ENCODE data around the gene RPS14. TPM values are rescaled to one million over a fixed set of nuclear protein-coding genes. Genes with fewer than 3 reads are reported as not detected.

Gene RPS14
- total and polyA plus RNA-seq, 7 donors: 977 to 3,049 (median 1,443) TPM

DNA sequence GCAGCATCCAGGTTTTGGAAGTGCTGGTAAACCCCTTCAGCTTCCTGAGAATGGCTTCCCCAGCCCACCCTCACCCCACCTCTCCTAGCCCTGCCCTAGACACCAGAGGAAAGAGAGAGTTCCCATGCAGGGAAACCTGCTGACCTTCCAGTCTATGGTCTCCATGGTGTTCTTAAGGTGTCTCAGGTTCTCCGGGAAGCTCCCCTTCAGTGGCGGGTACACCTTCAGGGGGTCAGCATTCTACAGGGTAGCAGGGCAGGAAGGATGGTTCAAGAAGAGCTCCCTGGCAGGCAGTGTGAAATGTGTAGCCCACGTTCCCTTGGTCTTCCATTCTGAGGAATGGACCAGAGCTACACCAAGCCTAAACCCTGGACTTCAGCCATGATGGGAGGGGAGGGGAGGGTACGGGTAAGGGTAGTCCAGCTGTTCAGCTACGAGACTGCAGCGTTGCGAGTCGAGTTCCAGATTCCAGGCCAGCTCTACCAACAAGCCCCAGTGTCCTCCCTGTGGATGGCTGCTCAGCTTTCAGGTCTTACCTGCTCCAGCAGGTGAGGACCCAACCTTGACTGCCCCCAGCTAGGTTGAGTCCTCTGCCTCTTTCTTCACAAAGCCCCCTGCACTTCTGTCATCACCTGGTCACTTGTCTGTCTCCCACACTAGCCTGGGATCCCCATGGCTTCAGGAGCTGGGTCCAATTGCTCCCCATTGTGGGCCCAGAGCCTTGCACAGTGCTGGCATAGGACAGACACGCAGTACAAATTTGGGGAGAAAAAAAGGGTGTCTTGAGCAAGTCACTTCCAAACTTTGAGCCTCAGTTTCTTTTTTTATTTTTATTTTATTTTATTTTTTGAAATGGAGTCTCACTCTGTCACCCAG is 44.4 kb downstream of the RPS14 start:
- H3K36me3 ChIP-seq (ENCODE audit: insufficient read depth in 1 of 2, low read depth in 1 of 2): peaks cover 0 to 40% of the 10 kb centered on the region in 2 donors
- H3K27me3 ChIP-seq (ENCODE audit: insufficient read depth in 3 of 3, low read length in 2 of 3): no peaks in the 10 kb centered on the region
- no peak overlapping the region for H3K27ac ChIP-seq
- WGBS, 3 donors: 58 to 65% (median 60%) methylated on average over 9 of the region's 9 CpGs
- ATAC-seq (no peak), DNase-seq (no peak)
- no peaks in the 10 kb centered on the region for H3K9me3 ChIP-seq
- intact Hi-C loops (cut with DNase I): no loop called here
- TF ChIP-seq, protein P1, sequence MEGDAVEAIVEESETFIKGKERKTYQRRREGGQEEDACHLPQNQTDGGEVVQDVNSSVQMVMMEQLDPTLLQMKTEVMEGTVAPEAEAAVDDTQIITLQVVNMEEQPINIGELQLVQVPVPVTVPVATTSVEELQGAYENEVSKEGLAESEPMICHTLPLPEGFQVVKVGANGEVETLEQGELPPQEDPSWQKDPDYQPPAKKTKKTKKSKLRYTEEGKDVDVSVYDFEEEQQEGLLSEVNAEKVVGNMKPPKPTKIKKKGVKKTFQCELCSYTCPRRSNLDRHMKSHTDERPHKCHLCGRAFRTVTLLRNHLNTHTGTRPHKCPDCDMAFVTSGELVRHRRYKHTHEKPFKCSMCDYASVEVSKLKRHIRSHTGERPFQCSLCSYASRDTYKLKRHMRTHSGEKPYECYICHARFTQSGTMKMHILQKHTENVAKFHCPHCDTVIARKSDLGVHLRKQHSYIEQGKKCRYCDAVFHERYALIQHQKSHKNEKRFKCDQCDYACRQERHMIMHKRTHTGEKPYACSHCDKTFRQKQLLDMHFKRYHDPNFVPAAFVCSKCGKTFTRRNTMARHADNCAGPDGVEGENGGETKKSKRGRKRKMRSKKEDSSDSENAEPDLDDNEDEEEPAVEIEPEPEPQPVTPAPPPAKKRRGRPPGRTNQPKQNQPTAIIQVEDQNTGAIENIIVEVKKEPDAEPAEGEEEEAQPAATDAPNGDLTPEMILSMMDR (IDR thresholded peaks at IDR 0.05): no peak
- no peak overlapping the region for H3K4me3 ChIP-seq
- H3K4me1 ChIP-seq: peaks cover 3% of the 10 kb centered on the region

DNA sequence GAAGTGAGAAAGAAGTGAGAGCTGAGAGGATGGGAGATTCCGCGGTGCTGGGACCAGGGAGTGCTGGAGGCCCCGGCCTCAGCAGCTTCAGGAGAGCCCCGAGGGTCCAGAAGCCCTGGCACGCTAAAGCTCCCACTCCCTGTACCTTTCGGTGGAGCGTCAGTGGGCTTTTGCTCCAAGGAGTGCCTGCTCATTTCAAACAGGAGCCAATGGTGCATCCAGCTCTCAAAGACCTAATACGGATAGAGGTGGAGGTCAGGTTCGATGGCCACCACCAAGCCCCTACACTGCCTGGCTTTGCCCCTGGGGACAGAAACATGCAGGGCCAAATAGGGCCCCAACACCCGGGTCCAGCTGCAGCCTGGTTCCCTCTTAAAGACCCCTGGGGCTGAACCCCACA is 45.0 kb downstream of the RPS14 start:
- no peaks in the 10 kb centered on the region for H3K4me1 ChIP-seq
- no peaks in the 10 kb centered on the region for H3K27me3 ChIP-seq (ENCODE audit: insufficient read depth in 3 of 3, low read length in 2 of 3)
- TF ChIP-seq, protein P1 (IDR thresholded peaks at IDR 0.05): no peak
- WGBS, 3 donors: 87 to 94% (median 87%) methylated on average over 10 of the region's 10 CpGs
- ATAC-seq (no peak), DNase-seq (no peak)
- H3K4me3 ChIP-seq: no peak overlapping the region
- no peaks in the 10 kb centered on the region for H3K9me3 ChIP-seq
- no peak overlapping the region for H3K27ac ChIP-seq
- H3K36me3 ChIP-seq (ENCODE audit: insufficient read depth in 1 of 2, low read depth in 1 of 2): peaks cover 0 to 47% of the 10 kb centered on the region in 2 donors
- intact Hi-C loops (cut with DNase I): no loop called here

DNA sequence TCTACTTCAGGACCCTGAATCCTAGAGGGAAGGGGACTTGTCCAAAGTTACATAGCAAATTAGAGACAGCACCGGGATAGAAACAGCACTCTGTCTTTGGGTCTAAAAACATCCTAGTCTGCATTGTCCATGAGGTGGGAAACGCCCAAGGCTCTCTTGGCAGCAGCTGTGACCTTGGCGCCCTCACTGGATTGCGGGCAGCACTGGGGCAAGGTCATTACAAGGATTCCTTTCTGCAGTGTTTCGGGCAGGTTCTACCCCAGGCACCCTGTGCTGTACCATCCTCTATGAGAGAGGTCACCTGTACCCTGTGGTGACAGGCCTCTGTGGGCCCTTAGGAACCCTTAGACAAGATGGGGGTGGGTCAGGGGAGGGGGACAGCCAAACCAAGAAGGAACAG is 45.4 kb downstream of the RPS14 start:
- Histone ChIP-seq H3K4me1 (no peaks in the 10 kb centered on the region), H3K27ac (no peak overlapping the region), H3K27me3 (ENCODE audit: insufficient read depth in 3 of 3, low read length in 2 of 3) (no peaks in the 10 kb centered on the region), H3K9me3 (no peaks in the 10 kb centered on the region), H3K36me3 (ENCODE audit: insufficient read depth in 1 of 2, low read depth in 1 of 2) (peaks cover 0 to 51% of the 10 kb centered on the region in 2 donors), H3K4me3 (no peak overlapping the region)
- ATAC-seq (no peak), DNase-seq (no peak)
- 46 to 66% (median 60%) methylated on average over 5 of the region's 5 CpGs for WGBS, 3 donors
- intact Hi-C loops (cut with DNase I): no loop called here
- TF ChIP-seq, protein P1 (IDR thresholded peaks at IDR 0.05): no peak

DNA sequence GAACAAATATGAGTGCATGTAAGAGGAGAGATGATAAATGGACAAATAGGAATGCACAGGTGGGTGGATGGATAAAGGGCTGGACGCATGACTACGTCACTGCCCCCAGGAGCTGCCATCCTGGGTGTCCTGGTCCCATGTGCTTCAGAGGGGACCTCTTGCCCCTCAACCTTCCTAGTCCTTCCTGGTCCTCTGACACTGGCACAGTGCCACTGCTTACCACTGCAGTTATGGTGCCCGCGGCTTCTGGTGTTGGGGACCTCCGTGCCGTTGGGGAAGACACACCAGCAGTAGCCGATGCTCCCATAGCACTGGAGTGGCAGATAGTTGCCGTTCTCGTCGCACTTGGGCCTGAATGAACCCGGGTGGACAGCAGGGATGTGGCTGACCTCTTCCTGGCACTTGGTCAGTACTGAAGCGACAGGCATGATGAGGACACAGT is 46.6 kb downstream of the RPS14 start:
- Histone ChIP-seq H3K27ac (no peak overlapping the region), H3K9me3 (no peaks in the 10 kb centered on the region), H3K4me3 (no peak overlapping the region), H3K27me3 (ENCODE audit: insufficient read depth in 3 of 3, low read length in 2 of 3) (no peaks in the 10 kb centered on the region), H3K4me1 (no peaks in the 10 kb centered on the region), H3K36me3 (ENCODE audit: insufficient read depth in 1 of 2, low read depth in 1 of 2) (peaks cover 0 to 63% of the 10 kb centered on the region in 2 donors)
- intact Hi-C loops (cut with DNase I): no loop called here
- DNase-seq (no peak), ATAC-seq (no peak)
- TF ChIP-seq, protein P1 (IDR thresholded peaks at IDR 0.05): no peak
- WGBS, 3 donors: 88 to 96% (median 91%) methylated on average over 12 of the region's 12 CpGs
